IPS-11a (cell line): ENCODE measurements around the gene PAX9.
"Not testable (repeated sequence)": the region's sequence is repeated elsewhere in the genome, so short reads cannot be mapped to it uniquely, and the experiment has no call there.

Experiments used
- H3K4me3 ChIP-seq: one replicate; pipeline ENCODE4 v1.5.1; 2013; ENCODE audit warnings: low read depth, low read length, control low read depth

Gene PAX9

GRCh38 chr14:36672095-36672494 is 10.4 kb downstream of the PAX9 start:
- no peak overlapping the region for H3K4me3 ChIP-seq

- no peak overlapping the region for H3K4me3 ChIP-seq
Observed at GRCh38 chr14:36674659-36675058, 13.0 kb downstream of the PAX9 start.

GRCh38 chr14:36675581-36675980 is 13.9 kb downstream of the PAX9 start:
- no peak overlapping the region for H3K4me3 ChIP-seq

- H3K4me3 ChIP-seq = no peak overlapping the region
Observed at GRCh38 chr14:36676236-36676635, 14.6 kb downstream of the PAX9 start.

DNA sequence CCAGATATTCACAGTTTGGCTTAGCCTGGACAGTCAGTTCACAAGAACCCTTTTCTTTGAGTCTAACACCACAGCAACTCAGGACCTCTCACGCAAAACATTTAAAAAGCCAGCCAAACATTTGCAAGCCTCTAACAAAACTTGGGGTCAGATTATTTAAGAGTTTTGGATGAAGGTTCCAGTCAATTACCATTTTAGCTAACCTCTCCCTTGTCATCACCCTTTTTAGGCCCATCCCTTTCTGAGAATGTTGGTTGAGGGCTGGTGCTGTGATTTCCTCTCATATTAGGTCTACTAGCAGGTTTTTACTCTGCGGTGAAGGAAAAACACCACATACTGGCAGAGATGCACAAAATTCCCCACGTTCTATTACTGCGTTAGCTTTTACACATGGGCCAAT is 20.7 kb downstream of the PAX9 start:
- H3K4me3 ChIP-seq = no peak overlapping the region

- H3K4me3 ChIP-seq = no peak overlapping the region
Observed at GRCh38 chr14:36683083-36683724, 21.5 kb downstream of the PAX9 start.

DNA sequence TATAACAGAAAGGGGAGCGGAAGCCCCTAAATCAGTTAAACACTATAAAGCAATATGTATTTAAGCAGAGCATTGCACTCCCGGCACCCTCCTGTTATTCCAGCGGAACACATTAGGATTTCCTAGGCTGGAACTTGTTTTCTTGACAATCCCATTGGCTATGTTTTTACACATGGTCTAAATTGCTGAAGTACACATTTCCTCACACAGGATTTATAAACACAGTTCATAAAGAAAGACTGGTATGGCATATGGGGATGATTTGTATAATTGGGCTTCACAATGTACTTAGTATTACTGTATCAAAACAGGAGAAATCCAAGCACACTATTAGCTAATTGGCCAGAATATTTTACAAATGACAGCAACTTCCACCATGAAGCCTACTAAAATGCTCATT is 23.3 kb downstream of the PAX9 start:
- no peak overlapping the region for H3K4me3 ChIP-seq

- H3K4me3 ChIP-seq = no peak overlapping the region
Observed at GRCh38 chr14:36690311-36691040, 28.8 kb downstream of the PAX9 start.

GRCh38 chr14:36699420-36699819 is 37.8 kb downstream of the PAX9 start:
- not testable (repeated sequence) for H3K4me3 ChIP-seq

GRCh38 chr14:36700651-36701050 is 39.0 kb downstream of the PAX9 start:
- no peak overlapping the region for H3K4me3 ChIP-seq

GRCh38 chr14:36701132-36701531 is 39.5 kb downstream of the PAX9 start:
- no peak overlapping the region for H3K4me3 ChIP-seq

GRCh38 chr14:36702474-36702873 is 40.8 kb downstream of the PAX9 start:
- H3K4me3 ChIP-seq = no peak overlapping the region

DNA sequence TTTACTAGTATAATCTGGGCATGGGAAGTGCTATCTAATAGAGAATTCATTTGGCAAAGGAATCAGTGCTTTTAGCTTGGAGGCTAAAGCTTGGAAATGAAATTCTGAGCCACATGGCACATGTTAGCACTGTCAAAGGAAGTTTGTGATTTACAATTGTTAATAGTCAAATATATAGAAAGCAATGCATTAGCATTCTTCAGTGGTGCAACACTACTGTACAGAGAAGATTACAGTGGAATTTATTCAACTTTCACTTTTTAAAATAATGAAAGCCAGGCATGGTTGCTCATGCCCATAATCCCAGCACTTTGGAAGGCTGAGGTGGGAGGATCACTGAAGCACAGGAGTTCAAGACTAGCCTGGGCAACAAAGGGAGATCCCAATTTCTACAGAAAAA is 45.9 kb downstream of the PAX9 start:
- H3K4me3 ChIP-seq = no peak overlapping the region

DNA sequence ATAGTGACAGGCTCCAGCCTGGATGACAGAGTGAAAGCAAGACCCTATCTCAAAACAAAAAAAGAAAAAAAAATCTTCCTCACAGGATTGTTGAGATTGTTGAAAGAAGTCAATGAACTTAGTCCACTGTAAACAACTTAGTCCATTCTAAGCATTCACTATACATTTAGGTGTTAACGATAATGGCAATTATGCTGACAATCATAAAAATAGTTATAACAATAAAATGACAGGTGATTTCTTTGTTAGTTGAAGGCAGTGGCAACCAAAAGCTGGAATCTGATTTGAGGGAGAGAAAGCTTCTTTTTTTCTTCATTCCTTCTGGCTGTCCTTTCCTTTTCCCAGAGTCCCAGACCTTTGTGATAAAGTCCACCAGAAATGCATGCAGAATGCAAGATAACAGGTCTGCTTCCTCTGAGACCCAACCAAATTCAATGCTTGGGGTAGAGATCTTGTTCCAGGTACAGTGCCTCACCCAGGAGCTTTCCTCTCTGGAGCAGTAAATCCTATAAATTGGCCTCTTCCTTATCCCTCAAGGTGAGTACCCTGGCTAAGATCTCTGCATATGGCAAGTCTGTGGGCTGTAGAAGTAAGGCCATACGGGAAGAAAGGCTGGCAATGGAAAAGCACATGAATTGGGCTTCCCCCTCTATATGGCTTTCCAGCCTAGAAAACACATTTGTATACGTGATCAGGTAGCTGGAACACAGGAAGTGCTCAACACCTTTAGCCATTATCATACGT is 52.5 kb downstream of the PAX9 start:
- H3K4me3 ChIP-seq = no peak overlapping the region

GRCh38 chr14:36716614-36717184 is 55.0 kb downstream of the PAX9 start:
- H3K4me3 ChIP-seq = no peak overlapping the region

GRCh38 chr14:36717363-36717762 is 55.7 kb downstream of the PAX9 start:
- H3K4me3 ChIP-seq = no peak overlapping the region

- H3K4me3 ChIP-seq = no peak overlapping the region
Observed at GRCh38 chr14:36718216-36718615, 56.6 kb downstream of the PAX9 start.

DNA sequence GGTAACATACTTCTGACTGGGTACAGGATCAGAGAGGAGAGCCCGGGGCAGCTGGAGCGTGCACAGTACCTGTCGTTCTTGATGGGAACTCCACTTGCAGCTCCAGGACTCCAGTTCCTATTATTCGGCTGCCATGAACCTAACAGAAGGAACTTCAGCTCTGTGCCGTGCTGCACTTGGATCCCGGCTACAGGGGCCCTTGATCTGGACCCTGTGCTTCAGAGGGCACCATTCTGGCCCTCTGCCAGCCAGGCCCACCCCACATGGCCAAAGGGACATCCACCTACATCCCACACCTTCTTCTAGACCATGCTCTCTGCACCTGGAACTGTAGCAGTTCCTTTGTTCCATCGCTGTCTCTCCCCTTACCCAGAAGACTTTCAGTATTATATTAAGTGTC is 58.2 kb downstream of the PAX9 start:
- no peak overlapping the region for H3K4me3 ChIP-seq

- no peak overlapping the region for H3K4me3 ChIP-seq
Observed at GRCh38 chr14:36720657-36721056, 59.0 kb downstream of the PAX9 start.

DNA sequence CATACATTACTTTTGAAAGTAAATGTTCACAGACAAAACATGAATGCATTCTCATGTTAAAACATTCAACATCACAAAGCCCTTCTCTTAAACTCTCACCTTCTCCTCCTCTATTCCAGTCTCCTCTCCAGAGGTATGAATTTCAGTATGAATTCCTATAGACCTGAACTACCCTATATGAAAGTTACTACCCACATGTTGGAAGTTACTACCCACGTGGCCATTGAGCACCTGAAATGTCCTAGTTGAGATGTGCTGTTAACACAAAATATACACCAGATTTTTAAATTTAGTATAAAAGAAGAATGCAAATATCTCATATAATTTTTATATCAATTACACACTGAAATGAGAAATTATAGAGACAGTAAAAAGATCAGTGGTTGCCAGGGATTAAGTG is 60.2 kb downstream of the PAX9 start:
- no peak overlapping the region for H3K4me3 ChIP-seq

- H3K4me3 ChIP-seq = no peak overlapping the region
Observed at GRCh38 chr14:36723530-36723929, 61.9 kb downstream of the PAX9 start.

DNA sequence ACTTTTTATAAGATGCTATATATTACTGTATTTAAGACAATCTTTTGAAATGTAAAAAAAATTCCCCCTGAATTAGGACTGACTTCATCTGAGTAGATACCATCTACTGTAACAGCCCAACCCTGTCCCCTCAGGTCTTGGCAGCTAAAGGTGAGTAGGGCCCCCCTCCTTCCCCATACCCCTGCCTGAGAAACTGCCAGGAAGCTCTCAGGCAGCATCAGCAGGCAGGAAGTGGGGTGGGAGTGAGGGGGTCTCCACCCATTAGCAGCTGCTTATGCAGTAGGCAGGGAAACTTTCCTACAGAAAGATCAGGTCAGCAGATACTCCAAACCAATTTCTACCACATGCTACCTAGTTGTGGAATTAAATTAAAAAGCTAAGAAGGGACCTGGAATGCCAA is 62.5 kb downstream of the PAX9 start:
- H3K4me3 ChIP-seq = no peak overlapping the region
